ENCODE results near the gene IFIT2.
"Not testable (repeated sequence)": the region's sequence is repeated elsewhere in the genome, so short reads cannot be mapped to it uniquely, and the experiment has no call there.

- not testable (repeated sequence) for TF ChIP-seq CTCF (IDR thresholded peaks at IDR 0.05 in 4 of 5, conservative IDR thresholded peaks at IDR 0.05 in 1 of 5); POLR2A (IDR thresholded peaks at IDR 0.05)
Observed at GRCh38 chr10:89330014-89330413, 28.2 kb downstream of the IFIT2 start.

All from gastrocnemius medialis (tissue), 4 donors.